ENCODE data around the gene UGGT1. TPM values are rescaled to one million over a fixed set of nuclear protein-coding genes. Genes with fewer than 3 reads are reported as not detected.

UGGT1 gene
- total and polyA plus RNA-seq, 4 donors, result 6.7 to 74.7 (median 32.4) TPM

GRCh38 chr2:128053331-128053730 is 37.7 kb upstream of the UGGT1 start:
- TF ChIP-seq, protein P1, sequence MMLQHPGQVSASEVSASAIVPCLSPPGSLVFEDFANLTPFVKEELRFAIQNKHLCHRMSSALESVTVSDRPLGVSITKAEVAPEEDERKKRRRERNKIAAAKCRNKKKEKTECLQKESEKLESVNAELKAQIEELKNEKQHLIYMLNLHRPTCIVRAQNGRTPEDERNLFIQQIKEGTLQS (IDR thresholded peaks at IDR 0.05), result no peak
- TF ChIP-seq HNF4G (IDR thresholded peaks at IDR 0.05) (no peak), FOXA2 (IDR thresholded peaks at IDR 0.05) (no peak), TAF1 (conservative IDR thresholded peaks at IDR 0.05) (no peak), JUND (IDR thresholded peaks at IDR 0.05) (no peak), EGR1 (IDR thresholded peaks at IDR 0.05; ENCODE audit: low read depth in 2 of 2) (no peak), RXRA (IDR thresholded peaks at IDR 0.05) (no peak), NR2F2 (IDR thresholded peaks at IDR 0.05) (no peak), MAX (IDR thresholded peaks at IDR 0.05) (no peak), YY1 (IDR thresholded peaks at IDR 0.05) (no peak)
- Histone ChIP-seq H3K36me3 (ENCODE audit: control insufficient read depth in 4 of 4, insufficient read depth in 3 of 4, low read depth in 1 of 4, low read length in 3 of 4) (no peaks in the 10 kb centered on the region), H3K9me3 (ENCODE audit: control insufficient read depth in 4 of 4, low read length in 3 of 4) (peaks cover 0 to 2% (median 0%) of the 10 kb centered on the region in 4 donors), H3K9ac (ENCODE audit: low read depth in 1 of 2, low read length in 2 of 2) (no peak overlapping the region), H3K27ac (ENCODE audit: low read depth in 1 of 2, low read length in 2 of 2) (no peak overlapping the region), H3K4me3 (ENCODE audit: low read depth in 1 of 3, low read length in 3 of 3) (no peak overlapping the region), H3K4me1 (ENCODE audit: control insufficient read depth in 4 of 4, insufficient read depth in 4 of 4, low read length in 3 of 4) (no peaks in the 10 kb centered on the region), H3K27me3 (ENCODE audit: control insufficient read depth in 4 of 4, insufficient read depth in 4 of 4, low read length in 3 of 4) (no peaks in the 10 kb centered on the region)
- no peak for DNase-seq (ENCODE audit: low spot score)
- 95% methylated on average over 12 of the region's 12 CpGs for WGBS

DNA sequence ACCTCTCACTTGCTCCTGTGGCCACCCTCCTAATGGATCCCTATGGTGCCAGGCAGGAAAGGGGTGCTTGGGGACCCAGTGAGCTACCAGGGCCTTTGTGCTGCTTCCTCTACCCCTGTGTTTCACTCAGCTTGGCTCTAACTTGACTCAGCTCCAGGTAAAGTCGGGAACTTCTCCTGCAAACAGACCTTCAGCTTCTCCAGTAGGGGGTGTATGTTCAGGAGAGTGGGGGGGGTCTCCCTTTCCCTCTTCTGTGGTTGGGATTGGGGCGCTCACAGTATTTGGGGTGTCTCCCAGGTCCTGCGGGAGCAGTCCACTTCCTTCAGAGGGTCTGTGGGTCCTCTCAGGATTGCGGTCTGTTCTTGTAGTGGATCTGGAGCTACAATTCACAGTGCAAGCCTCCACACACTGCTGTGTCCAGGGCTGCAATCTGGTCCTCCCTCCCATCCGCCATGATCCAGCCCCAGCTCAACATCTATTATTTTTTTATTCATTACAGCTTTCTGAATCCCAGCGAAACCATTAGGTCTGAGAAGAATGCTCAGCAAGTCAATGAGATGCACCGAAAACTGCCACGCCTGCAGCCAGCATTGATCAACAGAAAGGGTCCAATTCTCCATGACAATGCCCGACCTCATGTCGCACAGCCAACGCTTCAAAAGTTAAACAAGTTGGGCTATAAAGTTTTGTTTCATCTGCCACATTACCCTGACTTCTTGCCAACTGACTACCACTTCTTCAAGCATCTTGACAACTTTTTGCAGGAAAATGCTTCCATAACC is 36.7 kb upstream of the UGGT1 start:
- 89% methylated on average over 11 of the region's 11 CpGs for WGBS
- Histone ChIP-seq H3K36me3 (ENCODE audit: control insufficient read depth in 4 of 4, insufficient read depth in 3 of 4, low read depth in 1 of 4, low read length in 3 of 4) (no peaks in the 10 kb centered on the region), H3K4me3 (ENCODE audit: low read depth in 1 of 3, low read length in 3 of 3) (no peak overlapping the region), H3K27me3 (ENCODE audit: control insufficient read depth in 4 of 4, insufficient read depth in 4 of 4, low read length in 3 of 4) (no peaks in the 10 kb centered on the region), H3K4me1 (ENCODE audit: control insufficient read depth in 4 of 4, insufficient read depth in 4 of 4, low read length in 3 of 4) (no peaks in the 10 kb centered on the region), H3K27ac (ENCODE audit: low read depth in 1 of 2, low read length in 2 of 2) (no peak overlapping the region), H3K9ac (ENCODE audit: low read depth in 1 of 2, low read length in 2 of 2) (no peak overlapping the region), H3K9me3 (ENCODE audit: control insufficient read depth in 4 of 4, low read length in 3 of 4) (peaks cover 0 to 2% (median 0%) of the 10 kb centered on the region in 4 donors)
- TF ChIP-seq FOXA1 (IDR thresholded peaks at IDR 0.05) (no peak), EGR1 (IDR thresholded peaks at IDR 0.05; ENCODE audit: low read depth in 2 of 2) (no peak), GABPA (IDR thresholded peaks at IDR 0.05 in 1 of 2, conservative IDR thresholded peaks at IDR 0.05 in 1 of 2) (no peak), NR2F2 (IDR thresholded peaks at IDR 0.05) (no peak), JUND (IDR thresholded peaks at IDR 0.05) (no peak), TAF1 (conservative IDR thresholded peaks at IDR 0.05) (no peak), RAD21 (IDR thresholded peaks at IDR 0.05) (no peak), MAX (IDR thresholded peaks at IDR 0.05) (no peak), REST (IDR thresholded peaks at IDR 0.05) (no peak), HNF4A (conservative IDR thresholded peaks at IDR 0.05) (no peak), RXRA (IDR thresholded peaks at IDR 0.05) (no peak), HNF4G (IDR thresholded peaks at IDR 0.05) (no peak), YY1 (IDR thresholded peaks at IDR 0.05) (no peak), FOXA2 (IDR thresholded peaks at IDR 0.05) (no peak)
- TF ChIP-seq, protein P2, sequence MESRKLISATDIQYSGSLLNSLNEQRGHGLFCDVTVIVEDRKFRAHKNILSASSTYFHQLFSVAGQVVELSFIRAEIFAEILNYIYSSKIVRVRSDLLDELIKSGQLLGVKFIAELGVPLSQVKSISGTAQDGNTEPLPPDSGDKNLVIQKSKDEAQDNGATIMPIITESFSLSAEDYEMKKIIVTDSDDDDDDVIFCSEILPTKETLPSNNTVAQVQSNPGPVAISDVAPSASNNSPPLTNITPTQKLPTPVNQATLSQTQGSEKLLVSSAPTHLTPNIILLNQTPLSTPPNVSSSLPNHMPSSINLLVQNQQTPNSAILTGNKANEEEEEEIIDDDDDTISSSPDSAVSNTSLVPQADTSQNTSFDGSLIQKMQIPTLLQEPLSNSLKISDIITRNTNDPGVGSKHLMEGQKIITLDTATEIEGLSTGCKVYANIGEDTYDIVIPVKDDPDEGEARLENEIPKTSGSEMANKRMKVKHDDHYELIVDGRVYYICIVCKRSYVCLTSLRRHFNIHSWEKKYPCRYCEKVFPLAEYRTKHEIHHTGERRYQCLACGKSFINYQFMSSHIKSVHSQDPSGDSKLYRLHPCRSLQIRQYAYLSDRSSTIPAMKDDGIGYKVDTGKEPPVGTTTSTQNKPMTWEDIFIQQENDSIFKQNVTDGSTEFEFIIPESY (IDR thresholded peaks at IDR 0.05), result no peak
- TF ChIP-seq, protein P3, sequence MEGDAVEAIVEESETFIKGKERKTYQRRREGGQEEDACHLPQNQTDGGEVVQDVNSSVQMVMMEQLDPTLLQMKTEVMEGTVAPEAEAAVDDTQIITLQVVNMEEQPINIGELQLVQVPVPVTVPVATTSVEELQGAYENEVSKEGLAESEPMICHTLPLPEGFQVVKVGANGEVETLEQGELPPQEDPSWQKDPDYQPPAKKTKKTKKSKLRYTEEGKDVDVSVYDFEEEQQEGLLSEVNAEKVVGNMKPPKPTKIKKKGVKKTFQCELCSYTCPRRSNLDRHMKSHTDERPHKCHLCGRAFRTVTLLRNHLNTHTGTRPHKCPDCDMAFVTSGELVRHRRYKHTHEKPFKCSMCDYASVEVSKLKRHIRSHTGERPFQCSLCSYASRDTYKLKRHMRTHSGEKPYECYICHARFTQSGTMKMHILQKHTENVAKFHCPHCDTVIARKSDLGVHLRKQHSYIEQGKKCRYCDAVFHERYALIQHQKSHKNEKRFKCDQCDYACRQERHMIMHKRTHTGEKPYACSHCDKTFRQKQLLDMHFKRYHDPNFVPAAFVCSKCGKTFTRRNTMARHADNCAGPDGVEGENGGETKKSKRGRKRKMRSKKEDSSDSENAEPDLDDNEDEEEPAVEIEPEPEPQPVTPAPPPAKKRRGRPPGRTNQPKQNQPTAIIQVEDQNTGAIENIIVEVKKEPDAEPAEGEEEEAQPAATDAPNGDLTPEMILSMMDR (IDR thresholded peaks at IDR 0.05; ENCODE audit: low read depth, low read length, missing input control), result no peak
- TF ChIP-seq, protein P1 (IDR thresholded peaks at IDR 0.05), result no peak
- no peak for DNase-seq (ENCODE audit: low spot score)

All from liver (tissue), 9 donors.